Sigmoid colon (tissue), 7 donors: Measurements from ENCODE around the gene CRTAC1. TPM values are rescaled to one million over a fixed set of nuclear protein-coding genes. Genes with fewer than 3 reads are reported as not detected.

ENCODE experiments used
- DNase-seq: peaks from one replicate; pipeline ENCODE4 v3.0.0-alpha.2; 2019
- H3K27ac ChIP-seq, 4 donors: fragments of 200-600 bp; sonication (generic); one replicate each; pipeline ENCODE4 v1.5.1; 2016 to 2019; ENCODE audit warnings: mild to moderate bottlenecking in 1 of 4
- H3K27me3 ChIP-seq, 3 donors: fragments of 200-600 bp; sonication (generic); one replicate each; pipeline ENCODE4 v1.5.1; 2019; ENCODE audit warnings: mild to moderate bottlenecking in 1 of 3
- H3K36me3 ChIP-seq, 4 donors: fragments of 200-600 bp; sonication (generic); one replicate each; pipeline ENCODE4 v1.5.1; 2016 to 2019
- H3K4me1 ChIP-seq, 4 donors: fragments of 200-600 bp; sonication (generic); one replicate each; pipeline ENCODE4 v1.5.1; 2017 to 2019
- H3K4me3 ChIP-seq, 4 donors: fragments of 200-600 bp; sonication (generic); one replicate each; pipeline ENCODE4 v1.5.1; 2017 to 2019; ENCODE audit warnings: mild to moderate bottlenecking in 2 of 4, moderate library complexity in 1 of 4
- H3K9me3 ChIP-seq, 4 donors: fragments of 200-600 bp in 3 of 4; sonication (generic) in 3 of 4; one replicate each; pipeline versions ENCODE4 v1.5.1 to v1.6.1; 2013 to 2019
- EP300 ChIP-seq, 4 donors: sonication (generic); formaldehyde crosslinking; IDR thresholded peaks; one replicate each; pipeline ENCODE4 v1.6.1; 2017; ENCODE audit warnings: antibody characterized with exemption in 4 of 4
- POLR2A ChIP-seq, 2 donors: fragments of 450-650 bp; IDR thresholded peaks; one replicate each; pipeline ENCODE4 v1.6.1; 2016; ENCODE audit warnings: antibody characterized with exemption in 2 of 2, mild to moderate bottlenecking in 2 of 2, moderate library complexity in 2 of 2
- POLR2AphosphoS5 ChIP-seq, 4 donors: sonication (generic); formaldehyde crosslinking; IDR thresholded peaks; one replicate each; pipeline ENCODE4 v1.6.1; 2017; ENCODE audit warnings: antibody characterized with exemption in 4 of 4
- WGBS, 2 donors: extraction: QIAGEN DNeasy Blood & Tissue Kit; methylation state at CpG; one replicate each; pipeline ENCODE4 v1.1.7; 2013; 5-methylcytosine and 5-hydroxymethylcytosine counted together
- intact Hi-C: fragments of 100-400 bp; cut with DNase I; formaldehyde crosslinking; loops from one replicate; pipeline ENCODE4 v1.15.1; 2023
- polyA plus RNA-seq, 3 donors: library from polyadenylated mRNA; stranded (reverse); fragments of 200-250 nt; gene quantifications; one replicate each; pipeline ENCODE4 v1.2.3, GENCODE V29; 2013
- total RNA-seq, 4 donors: library from RNA; depleted of rRNA; stranded (reverse); fragments of >200 nt; gene quantifications; one replicate each; pipeline ENCODE4 v1.1.0, GENCODE V29; 2016
- TF ChIP-seq, protein P1 (sequence below), 4 experiments: fragments of 450-650 bp in 3 of 4; fragments of 200-600 bp in 1 of 4; IDR thresholded peaks; one replicate each; pipeline ENCODE4 v1.5.1; 2016 to 2019; ENCODE audit warnings: antibody characterized with exemption in 4 of 4, mild to moderate bottlenecking in 3 of 4, moderate library complexity in 2 of 4
- donor health status: healthy with polysubstance abuse.
- donor health status: Bipolar disorder and iron deficiency.
- donor health status: healthy.

The CRTAC1 gene
- total and polyA plus RNA-seq, 7 donors: 1.2 to 6.4 (median 2.6) TPM; not detected in 1

DNA sequence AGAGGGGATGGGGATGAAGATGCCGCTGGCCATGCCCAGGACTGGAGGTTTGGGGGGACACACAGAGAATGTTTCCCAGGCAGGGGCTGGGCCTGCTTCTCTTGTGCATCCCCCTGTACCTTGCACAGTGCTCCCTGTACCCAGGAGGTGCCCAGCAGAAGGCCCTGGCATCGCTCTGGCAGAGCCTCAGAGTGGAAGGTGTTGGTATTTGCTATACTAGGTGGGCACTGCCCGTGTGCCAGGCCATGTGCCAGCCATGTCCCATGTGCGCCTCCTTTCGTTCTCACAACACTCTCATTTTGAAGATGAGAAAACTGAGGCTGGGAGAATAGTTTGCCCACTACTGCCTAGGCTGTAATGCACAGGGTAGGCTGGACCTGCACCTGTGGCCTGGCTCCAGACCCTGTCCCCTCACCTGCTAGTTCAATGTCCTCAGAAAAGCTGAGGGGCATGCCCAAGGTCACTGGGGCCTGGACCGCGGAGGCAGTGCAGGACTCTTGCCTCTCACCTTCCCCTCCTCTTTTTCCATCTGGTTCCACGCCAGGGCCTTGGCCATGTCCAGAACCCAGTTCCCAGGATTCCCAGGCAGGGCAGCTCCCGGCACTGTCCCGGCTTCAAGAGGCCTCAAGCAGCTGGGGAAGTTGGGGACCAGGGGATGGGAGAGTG is 116.1 kb downstream of the CRTAC1 start:
- H3K27me3 ChIP-seq: peaks cover 0 to 14% (median 4%) of the 10 kb centered on the region in 3 donors
- no peaks in the 10 kb centered on the region for H3K9me3 ChIP-seq
- TF ChIP-seq, protein P1, sequence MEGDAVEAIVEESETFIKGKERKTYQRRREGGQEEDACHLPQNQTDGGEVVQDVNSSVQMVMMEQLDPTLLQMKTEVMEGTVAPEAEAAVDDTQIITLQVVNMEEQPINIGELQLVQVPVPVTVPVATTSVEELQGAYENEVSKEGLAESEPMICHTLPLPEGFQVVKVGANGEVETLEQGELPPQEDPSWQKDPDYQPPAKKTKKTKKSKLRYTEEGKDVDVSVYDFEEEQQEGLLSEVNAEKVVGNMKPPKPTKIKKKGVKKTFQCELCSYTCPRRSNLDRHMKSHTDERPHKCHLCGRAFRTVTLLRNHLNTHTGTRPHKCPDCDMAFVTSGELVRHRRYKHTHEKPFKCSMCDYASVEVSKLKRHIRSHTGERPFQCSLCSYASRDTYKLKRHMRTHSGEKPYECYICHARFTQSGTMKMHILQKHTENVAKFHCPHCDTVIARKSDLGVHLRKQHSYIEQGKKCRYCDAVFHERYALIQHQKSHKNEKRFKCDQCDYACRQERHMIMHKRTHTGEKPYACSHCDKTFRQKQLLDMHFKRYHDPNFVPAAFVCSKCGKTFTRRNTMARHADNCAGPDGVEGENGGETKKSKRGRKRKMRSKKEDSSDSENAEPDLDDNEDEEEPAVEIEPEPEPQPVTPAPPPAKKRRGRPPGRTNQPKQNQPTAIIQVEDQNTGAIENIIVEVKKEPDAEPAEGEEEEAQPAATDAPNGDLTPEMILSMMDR (IDR thresholded peaks at IDR 0.05): no peak
- no peak for TF ChIP-seq EP300 (IDR thresholded peaks at IDR 0.05)
- no peak for TF ChIP-seq POLR2A (IDR thresholded peaks at IDR 0.05)
- no peak for TF ChIP-seq POLR2AphosphoS5 (IDR thresholded peaks at IDR 0.05)
- H3K4me3 ChIP-seq: no peak overlapping the region
- no peak for DNase-seq
- 43 to 53% methylated on average over 10 of the region's 10 CpGs for WGBS, 2 donors
- H3K27ac ChIP-seq: no peak overlapping the region
- intact Hi-C loops: loop anchor here (2.0 to 10.0 kb wide), 2 partner anchors 126 to 400 kb away; no protein-coding TSS in a partner anchor
- H3K36me3 ChIP-seq: no peaks in the 10 kb centered on the region
- H3K4me1 ChIP-seq: peaks cover 0 to 9% (median 7%) of the 10 kb centered on the region in 4 donors

DNA sequence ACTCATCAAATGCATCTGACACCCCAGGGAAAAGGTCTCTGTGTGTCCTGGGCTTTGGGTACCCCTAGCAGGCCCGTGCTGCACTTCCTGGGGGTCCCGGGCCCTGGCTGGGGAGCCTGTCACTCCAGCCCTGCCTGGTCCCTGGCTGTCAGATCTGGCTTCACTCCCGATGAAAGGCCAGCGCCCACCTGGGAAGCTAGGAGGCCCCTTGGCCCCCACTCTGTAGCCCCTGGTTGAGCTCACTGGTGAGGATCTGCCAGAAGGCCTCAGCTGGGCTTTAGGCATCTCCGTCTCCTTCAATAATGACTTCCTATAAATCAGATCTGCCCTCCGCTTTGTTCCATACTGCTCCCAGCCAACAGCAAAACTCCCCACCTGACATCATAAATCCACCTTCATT is 116.8 kb downstream of the CRTAC1 start:
- no peak for TF ChIP-seq POLR2AphosphoS5 (IDR thresholded peaks at IDR 0.05)
- TF ChIP-seq EP300 (IDR thresholded peaks at IDR 0.05): no peak
- H3K27ac ChIP-seq: no peak overlapping the region
- H3K4me3 ChIP-seq: no peak overlapping the region
- no peak for DNase-seq
- peaks cover 0 to 9% (median 7%) of the 10 kb centered on the region in 4 donors for H3K4me1 ChIP-seq
- intact Hi-C loops: loop anchor here (2.0 to 10.0 kb wide), 2 partner anchors 127 to 401 kb away; no protein-coding TSS in a partner anchor
- H3K9me3 ChIP-seq: no peaks in the 10 kb centered on the region
- WGBS, 2 donors: 81 to 83% methylated on average over 6 of the region's 6 CpGs
- peaks cover 0 to 14% (median 4%) of the 10 kb centered on the region in 3 donors for H3K27me3 ChIP-seq
- no peaks in the 10 kb centered on the region for H3K36me3 ChIP-seq

DNA sequence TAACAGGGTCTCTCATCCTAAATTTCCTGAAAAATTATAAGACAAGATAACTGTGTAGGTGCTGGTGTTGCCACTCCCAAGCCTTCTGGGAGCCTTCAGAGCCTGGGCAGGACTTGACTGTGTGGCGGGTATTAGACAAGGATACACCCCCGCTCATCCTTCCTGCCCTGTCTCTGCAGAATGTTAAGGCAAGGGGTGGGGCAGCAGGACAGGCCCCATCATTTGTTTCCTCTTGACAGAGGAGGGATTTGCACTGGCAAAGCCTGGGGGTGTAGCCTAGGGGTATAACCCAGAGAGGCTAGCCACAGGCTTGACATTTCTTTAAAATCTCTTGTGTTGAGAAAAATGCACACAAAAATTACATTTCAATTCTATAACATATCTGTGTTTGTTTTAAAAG is 117.2 kb downstream of the CRTAC1 start:
- Histone ChIP-seq H3K4me1 (peaks cover 0 to 9% (median 7%) of the 10 kb centered on the region in 4 donors), H3K27ac (no peak overlapping the region), H3K36me3 (no peaks in the 10 kb centered on the region), H3K9me3 (no peaks in the 10 kb centered on the region), H3K27me3 (peaks cover 0 to 14% (median 4%) of the 10 kb centered on the region in 3 donors), H3K4me3 (no peak overlapping the region)
- TF ChIP-seq POLR2AphosphoS5 (IDR thresholded peaks at IDR 0.05): no peak
- TF ChIP-seq EP300 (IDR thresholded peaks at IDR 0.05): no peak
- TF ChIP-seq, protein P1 (IDR thresholded peaks at IDR 0.05): no peak
- DNase-seq: no peak
- intact Hi-C loops: loop anchor here (10.0 kb wide), 1 partner anchor 402 kb away; no protein-coding TSS in a partner anchor
- WGBS, 2 donors: 87 to 89% methylated on average over 2 of the region's 2 CpGs

DNA sequence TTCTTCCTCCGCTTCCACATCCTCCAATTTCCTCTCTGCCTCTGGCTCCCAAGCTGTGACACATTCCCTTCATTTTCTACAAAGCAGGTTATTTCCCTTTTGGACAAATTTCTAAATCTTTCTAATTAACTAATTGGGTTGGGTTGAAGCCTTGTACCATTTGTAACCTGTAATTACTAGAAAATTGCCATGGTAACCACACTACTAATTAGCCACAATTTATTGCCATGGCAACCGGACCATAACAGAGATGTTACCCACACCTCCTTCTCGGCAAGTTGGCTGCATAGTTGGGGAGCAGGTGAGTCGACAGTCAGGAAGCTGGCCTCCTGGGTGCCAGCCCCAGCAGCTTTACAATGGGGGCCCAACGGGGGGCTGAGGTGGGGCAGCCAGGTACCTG is 119.2 kb downstream of the CRTAC1 start:
- H3K4me1 ChIP-seq: peaks cover 0 to 7% (median 6%) of the 10 kb centered on the region in 4 donors
- no peak overlapping the region for H3K27ac ChIP-seq
- H3K4me3 ChIP-seq: no peak overlapping the region
- H3K36me3 ChIP-seq: no peaks in the 10 kb centered on the region
- H3K9me3 ChIP-seq: no peaks in the 10 kb centered on the region
- WGBS, 2 donors: 46 to 63% methylated on average over 5 of the region's 5 CpGs
- intact Hi-C loops: loop anchor here (10.0 kb wide), 1 partner anchor 404 kb away; no protein-coding TSS in a partner anchor
- H3K27me3 ChIP-seq: peaks cover 0 to 26% (median 4%) of the 10 kb centered on the region in 3 donors
- no peak for DNase-seq
- no peak for TF ChIP-seq POLR2A (IDR thresholded peaks at IDR 0.05)

DNA sequence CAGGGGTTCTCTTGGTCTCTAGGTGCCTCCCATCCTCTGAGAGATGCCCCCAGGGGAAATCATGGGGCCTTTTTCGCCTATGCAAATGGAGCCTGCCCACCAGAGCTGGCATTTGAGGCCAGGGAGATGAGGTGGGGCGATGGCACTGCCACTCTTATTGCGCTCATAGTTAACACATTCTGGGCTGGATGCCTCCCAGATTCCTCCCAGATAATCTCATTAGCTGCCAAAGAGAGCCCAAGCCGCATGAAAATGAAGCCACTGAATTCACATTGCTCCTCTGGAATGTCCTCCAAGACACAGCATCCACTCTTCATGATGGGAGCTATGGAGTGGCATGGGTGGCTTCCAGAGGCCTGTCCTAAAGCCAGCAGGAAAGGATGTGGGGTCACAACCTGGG is 119.8 kb downstream of the CRTAC1 start:
- Histone ChIP-seq H3K9me3 (no peaks in the 10 kb centered on the region), H3K4me3 (no peak overlapping the region), H3K36me3 (no peaks in the 10 kb centered on the region), H3K4me1 (peaks cover 0 to 7% (median 6%) of the 10 kb centered on the region in 4 donors), H3K27ac (no peak overlapping the region), H3K27me3 (peaks cover 0 to 31% (median 4%) of the 10 kb centered on the region in 3 donors)
- 80 to 84% methylated on average over 4 of the region's 4 CpGs for WGBS, 2 donors
- intact Hi-C loops: loop anchor here (10.0 kb wide), 1 partner anchor 404 kb away; no protein-coding TSS in a partner anchor
- TF ChIP-seq, protein P1 (IDR thresholded peaks at IDR 0.05): no peak
- TF ChIP-seq POLR2A (IDR thresholded peaks at IDR 0.05): no peak
- TF ChIP-seq POLR2AphosphoS5 (IDR thresholded peaks at IDR 0.05): no peak
- no peak for TF ChIP-seq EP300 (IDR thresholded peaks at IDR 0.05)
- DNase-seq: no peak
